Activated CD8-positive, alpha-beta memory T cell treated with anti-CD3 and anti-CD28 coated beads for 24 hours (primary cell): ENCODE measurements around the gene ROR2.
A peak's percentile ranks its signal among the peaks of the same experiment; 100 is the strongest.
"Not testable (repeated sequence)": the region's sequence is repeated elsewhere in the genome, so short reads cannot be mapped to it uniquely, and the experiment has no call there.

Source experiments
- DNase-seq: peaks from one replicate; pipeline ENCODE4 v3.0.0-alpha.2; 2020

ROR2 gene

GRCh38 chr9:91813176-91813795, 136.7 kb downstream of the ROR2 start:
- DNase-seq, result peak; percentile 19

GRCh38 chr9:91812191-91812590, 137.8 kb downstream of the ROR2 start:
- DNase-seq, result peak; percentile 17

- DNase-seq, result peak; percentile 33
Observed at GRCh38 chr9:91811024-91811909, 138.8 kb downstream of the ROR2 start.

GRCh38 chr9:91810286-91810905, 139.6 kb downstream of the ROR2 start:
- DNase-seq, result peak; percentile 52

- DNase-seq, result peak; percentile 33
Observed at GRCh38 chr9:91809581-91810285, 140.3 kb downstream of the ROR2 start.

GRCh38 chr9:91807643-91808246, 142.3 kb downstream of the ROR2 start:
- peak; percentile 13 for DNase-seq

GRCh38 chr9:91805031-91805430, 145.0 kb downstream of the ROR2 start:
- peak; percentile 33 for DNase-seq

GRCh38 chr9:91803970-91804752, 145.9 kb downstream of the ROR2 start:
- peak; percentile 19 for DNase-seq

- peak; percentile 50 for DNase-seq
Observed at GRCh38 chr9:91803151-91803940, 146.7 kb downstream of the ROR2 start.

GRCh38 chr9:91802391-91802790, 147.6 kb downstream of the ROR2 start:
- DNase-seq, result peak; percentile 24

GRCh38 chr9:91800473-91801030, 149.5 kb downstream of the ROR2 start:
- peak; percentile 53 for DNase-seq

- no peak for DNase-seq
Observed at GRCh38 chr9:91799113-91799744, 150.8 kb downstream of the ROR2 start.

GRCh38 chr9:91798273-91799112, 151.5 kb downstream of the ROR2 start:
- peak; percentile 62 for DNase-seq

- DNase-seq, result not testable (repeated sequence)
Observed at GRCh38 chr9:91797517-91797916, 152.5 kb downstream of the ROR2 start.

- DNase-seq, result peak; percentile 55
Observed at GRCh38 chr9:91796516-91796915, 153.5 kb downstream of the ROR2 start.

GRCh38 chr9:91795598-91796241, 154.3 kb downstream of the ROR2 start:
- DNase-seq, result peak; percentile 51

GRCh38 chr9:91793371-91793770, 156.7 kb downstream of the ROR2 start:
- DNase-seq, result not testable (repeated sequence)

- peak; percentile 7 for DNase-seq
Observed at GRCh38 chr9:91790917-91791316, 159.1 kb downstream of the ROR2 start.

GRCh38 chr9:91789941-91790340, 160.1 kb downstream of the ROR2 start:
- DNase-seq, result no peak
